GM23338 (cell line): ENCODE measurements around the gene THUMPD2. TPM values are rescaled to one million over a fixed set of nuclear protein-coding genes. Genes with fewer than 3 reads are reported as not detected.

ENCODE experiments used
- ATAC-seq: fragments of 200-7000 bp; cut with Tn5 transposase; 3 replicates; pipeline ENCODE4 v1.9.1; 2020
- DNase-seq: peaks from one replicate; pipeline ENCODE4 v3.0.0-alpha.2; 2015; ENCODE audit warnings: low spot score
- H2AFZ ChIP-seq: fragments of 200-600 bp; sonication (generic); 2 replicates; pipeline ENCODE4 v1.8.0; 2016; ENCODE audit warnings: antibody characterized with exemption, mild to moderate bottlenecking, moderate library complexity
- H3F3A ChIP-seq: fragments of 200-600 bp; sonication (generic); replicated peaks from 2 replicates; pipeline ENCODE4 v1.8.0; 2017; ENCODE audit warnings: antibody characterized with exemption, mixed run types, low read depth
- H3K27ac ChIP-seq: fragments of 200-600 bp; sonication (generic); 2 replicates; pipeline ENCODE4 v1.6.1; 2016; ENCODE audit warnings: low read depth
- H3K27me3 ChIP-seq: fragments of 200-600 bp; sonication (generic); 2 replicates; pipeline ENCODE4 v1.8.0; 2016; ENCODE audit warnings: mild to moderate bottlenecking, mixed run types, moderate library complexity; ENCODE audit not compliant: insufficient read depth
- H3K36me3 ChIP-seq: fragments of 200-600 bp; sonication (generic); 2 replicates; pipeline ENCODE4 v1.8.0; 2016; ENCODE audit warnings: mild to moderate bottlenecking; ENCODE audit not compliant: insufficient read depth
- H3K4me1 ChIP-seq: fragments of 200-600 bp; sonication (generic); 2 replicates; pipeline ENCODE4 v1.8.0; 2016; ENCODE audit warnings: mild to moderate bottlenecking, moderate library complexity; ENCODE audit not compliant: insufficient read depth
- H3K4me2 ChIP-seq: fragments of 200-600 bp; sonication (generic); 2 replicates; pipeline ENCODE4 v1.7.1; 2017; ENCODE audit warnings: mixed run types
- H3K4me3 ChIP-seq: fragments of 200-600 bp; sonication (generic); 2 replicates; pipeline ENCODE4 v1.6.1; 2016; ENCODE audit warnings: mixed run types
- H3K79me2 ChIP-seq: fragments of 200-600 bp; sonication (generic); replicated peaks from 2 replicates; pipeline ENCODE4 v1.8.0; 2017; ENCODE audit warnings: mild to moderate bottlenecking; ENCODE audit not compliant: insufficient read depth
- H3K9me2 ChIP-seq: fragments of 200-600 bp; sonication (generic); 2 replicates; pipeline ENCODE4 v1.8.0; 2017; ENCODE audit not compliant: insufficient read depth
- H4K20me1 ChIP-seq: fragments of 200-600 bp; sonication (generic); replicated peaks from 2 replicates; pipeline ENCODE4 v1.8.0; 2017; ENCODE audit warnings: mild to moderate bottlenecking; ENCODE audit not compliant: insufficient read depth
- H3K27ac Mint-ChIP-seq: 2 replicates; pipeline ENCODE4 v1.8.0; 2020; ENCODE audit warnings: inconsistent platforms, mild to moderate bottlenecking, moderate library complexity, mixed read lengths
- H3K27me3 Mint-ChIP-seq: 3 replicates; pipeline ENCODE4 v1.8.0; 2022; ENCODE audit warnings: low read depth, mild to moderate bottlenecking, moderate library complexity, mixed read lengths, inconsistent platforms; ENCODE audit not compliant: insufficient read depth, poor library complexity
- H3K36me3 Mint-ChIP-seq: 3 replicates; pipeline ENCODE4 v1.8.0; 2021; ENCODE audit warnings: low read depth, mild to moderate bottlenecking, inconsistent platforms, moderate library complexity, mixed read lengths
- H3K4me1 Mint-ChIP-seq: 3 replicates; pipeline ENCODE4 v1.8.0; 2020; ENCODE audit warnings: mild to moderate bottlenecking, inconsistent platforms, mixed read lengths
- H3K4me3 Mint-ChIP-seq: 3 replicates; pipeline ENCODE4 v1.8.0; 2021; ENCODE audit warnings: moderate library complexity, mild to moderate bottlenecking, inconsistent platforms, mixed read lengths
- H3K9me3 Mint-ChIP-seq: 3 replicates; pipeline ENCODE4 v1.8.0; 2020; ENCODE audit warnings: moderate library complexity, mild to moderate bottlenecking, inconsistent platforms, mixed read lengths
- CTCF ChIP-seq, 2 experiments: fragments of 200-600 bp in 1 of 2; sonication (generic) in 1 of 2; conservative IDR thresholded peaks; 2 replicates each; pipeline versions ENCODE4 v1.5.1 to v1.6.1; 2016 to 2017; ENCODE audit warnings: antibody characterized with exemption in 2 of 2, low read depth in 2 of 2, mild to moderate bottlenecking in 2 of 2, moderate library complexity in 1 of 2
- EZH2phosphoT487 ChIP-seq: fragments of 200-600 bp; sonication (generic); IDR thresholded peaks from one replicate; pipeline ENCODE4 v1.8.1; 2018; ENCODE audit warnings: antibody characterized with exemption; ENCODE audit not compliant: unreplicated experiment
- NANOG ChIP-seq: IDR thresholded peaks from 2 replicates; pipeline ENCODE4 v1.6.1; 2016; ENCODE audit warnings: antibody characterized with exemption, borderline replicate concordance
- POLR2AphosphoS5 ChIP-seq: IDR thresholded peaks from 2 replicates; pipeline ENCODE4 v1.6.1; 2016; ENCODE audit warnings: antibody characterized with exemption, low read depth
- ZNF114 ChIP-seq: fragments of 250-450 bp; sonication (Bioruptor Pico); IDR thresholded peaks from 2 replicates; pipeline ENCODE4 v1.5.0; 2020; ENCODE audit warnings: mild to moderate bottlenecking, moderate library complexity
- ZNF331 ChIP-seq: fragments of 250-450 bp; sonication (Bioruptor Pico); IDR thresholded peaks from 2 replicates; pipeline ENCODE4 v1.5.0; 2020; ENCODE audit warnings: low read depth, mild to moderate bottlenecking, moderate library complexity
- ZNF462 ChIP-seq: fragments of 250-450 bp; sonication (Bioruptor Pico); IDR thresholded peaks from 2 replicates; pipeline ENCODE4 v1.5.0; 2020; ENCODE audit warnings: mild to moderate bottlenecking, moderate library complexity
- polyA plus RNA-seq: library from polyadenylated mRNA; unstranded; fragments of >200 nt; fragmentation: Nextera tagmentation; extraction: Ambion mirVana; gene quantifications from 2 replicates; pipeline ENCODE4 v1.2.1, GENCODE V29; 2016
- total RNA-seq: library from RNA; depleted of rRNA; stranded (reverse); fragments of >200 nt; shearing (Covaris generic); gene quantifications from 2 replicates; pipeline ENCODE4 v1.2.3, GENCODE V29; 2014

Gene THUMPD2
- total and polyA plus RNA-seq, 2 experiments from 2014 or later: 19.5 to 25.1 TPM

GRCh38 chr2:39725401-39725800 lies 53.7 kb downstream of the THUMPD2 start (continued):
- TF ChIP-seq ZNF462 (CRISPR knock-in tag) (no peak), EZH2phosphoT487 (no peak), CTCF (conservative IDR thresholded peaks at IDR 0.05; ENCODE audit: low read depth in 2 of 2) (no peak), ZNF331 (CRISPR knock-in tag) (no peak)

- Histone ChIP-seq H3K27ac (no peak overlapping the region), H3K9me2 (no peaks in the 10 kb centered on the region), H3K27me3 (no peaks in the 10 kb centered on the region), H3K4me3 (no peak overlapping the region), H3K4me1 (peaks cover 25% of the 10 kb centered on the region), H2AFZ (no peak overlapping the region), H3K79me2 (no peaks in the 10 kb centered on the region), H4K20me1 (no peaks in the 10 kb centered on the region), H3K4me2 (no peak overlapping the region), H3F3A (no peaks in the 10 kb centered on the region), H3K36me3 (no peaks in the 10 kb centered on the region)
- Mint-ChIP-seq H3K27ac (no peak overlapping the region), H3K4me1 (peaks cover 24% of the 10 kb centered on the region), H3K36me3 (peaks cover 4% of the 10 kb centered on the region; the same call in 1 of the 3 replicates), H3K27me3 (peaks cover 2% of the 10 kb centered on the region), H3K9me3 (no peaks in the 10 kb centered on the region), H3K4me3 (no peak overlapping the region)
- ATAC-seq: no peak
- DNase-seq: no peak
- TF ChIP-seq NANOG (no peak), POLR2AphosphoS5 (no peak), ZNF114 (CRISPR knock-in tag) (no peak), CTCF (conservative IDR thresholded peaks at IDR 0.05; ENCODE audit: low read depth in 2 of 2) (no peak), EZH2phosphoT487 (no peak)
Measured at GRCh38 chr2:39724828-39725144, 54.3 kb downstream of the THUMPD2 start.
